ENCODE results near the gene SYNE1.

The SYNE1 gene

DNA sequence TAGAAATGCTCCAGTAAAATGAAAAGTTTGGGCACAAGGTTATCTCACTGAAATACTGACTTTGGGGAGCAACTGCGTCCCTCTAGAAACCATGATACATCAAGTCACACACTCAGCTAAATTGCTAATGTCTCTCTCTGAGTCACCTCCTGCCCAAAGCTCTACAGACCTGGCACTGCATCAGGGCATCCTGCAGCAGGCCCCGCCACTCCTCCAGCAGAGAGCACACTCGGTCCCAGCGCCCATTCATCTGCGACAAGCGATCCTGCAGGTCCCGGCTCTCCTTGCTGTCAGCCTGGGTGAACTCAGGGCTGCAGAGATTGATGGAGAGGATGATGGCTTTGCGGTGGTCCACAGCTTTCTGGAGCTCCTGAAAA is 500.7 kb downstream of the SYNE1 start:
- Histone ChIP-seq H3K4me1 (ENCODE audit: control insufficient read depth in 5 of 5, insufficient read depth in 5 of 5, low read length in 5 of 5) (no peaks in the 10 kb centered on the region), H3K4me3 (ENCODE audit: low read depth in 1 of 5, low read length in 5 of 5) (no peak overlapping the region), H3K9me3 (ENCODE audit: control insufficient read depth in 5 of 5, low read length in 5 of 5) (no peaks in the 10 kb centered on the region), H3K36me3 (ENCODE audit: control insufficient read depth in 5 of 5, insufficient read depth in 5 of 5, low read length in 5 of 5) (peaks cover 37 to 92% (median 77%) of the 10 kb centered on the region in 5 donors), H3K27me3 (ENCODE audit: control insufficient read depth in 5 of 5, insufficient read depth in 4 of 5, low read length in 5 of 5) (no peaks in the 10 kb centered on the region), H3K9ac (ENCODE audit: low read length in 5 of 5) (no peak overlapping the region), H3K27ac (ENCODE audit: low read depth, low read length) (no peak overlapping the region)

DNA sequence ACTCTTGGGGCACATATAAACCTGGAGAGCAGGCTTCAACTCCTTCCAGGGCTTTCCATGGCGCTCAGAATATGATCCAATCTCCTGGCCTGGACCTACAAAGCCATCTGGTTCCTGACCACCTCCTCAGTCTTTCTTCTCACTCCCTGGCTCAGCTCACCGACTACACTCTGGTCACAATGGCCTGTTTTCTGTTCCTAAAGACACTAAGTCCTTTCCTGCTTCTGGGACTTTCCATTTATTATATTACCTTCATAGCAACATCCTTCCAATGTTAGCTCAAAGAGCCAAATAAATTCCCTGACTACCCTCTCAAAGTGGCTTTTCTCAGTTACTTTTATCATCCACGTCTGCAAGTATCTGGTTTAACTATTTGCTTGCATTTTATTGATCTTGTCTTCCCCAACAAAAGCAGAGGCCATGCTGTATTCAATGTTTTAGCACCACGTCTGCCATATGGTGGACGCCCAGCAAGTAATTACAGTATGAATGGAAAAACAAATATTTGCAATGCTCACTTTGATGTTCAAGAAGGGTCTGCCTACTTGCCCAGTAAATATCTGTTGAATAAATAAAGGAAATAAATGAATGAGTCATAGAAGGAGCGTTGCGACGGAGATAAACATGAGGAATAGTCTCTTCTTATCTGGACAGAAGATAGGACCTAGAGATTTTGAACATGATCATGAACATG is 501.3 kb downstream of the SYNE1 start:
- Histone ChIP-seq H3K9me3 (ENCODE audit: control insufficient read depth in 5 of 5, low read length in 5 of 5) (no peaks in the 10 kb centered on the region), H3K4me1 (ENCODE audit: control insufficient read depth in 5 of 5, insufficient read depth in 5 of 5, low read length in 5 of 5) (peaks cover 0 to 1% (median 0%) of the 10 kb centered on the region in 5 donors), H3K9ac (ENCODE audit: low read length in 5 of 5) (no peak overlapping the region), H3K36me3 (ENCODE audit: control insufficient read depth in 5 of 5, insufficient read depth in 5 of 5, low read length in 5 of 5) (peaks cover 37 to 88% (median 75%) of the 10 kb centered on the region in 5 donors), H3K27me3 (ENCODE audit: control insufficient read depth in 5 of 5, insufficient read depth in 4 of 5, low read length in 5 of 5) (no peaks in the 10 kb centered on the region), H3K27ac (ENCODE audit: low read depth, low read length) (no peak overlapping the region), H3K4me3 (ENCODE audit: low read depth in 1 of 5, low read length in 5 of 5) (no peak overlapping the region)

DNA sequence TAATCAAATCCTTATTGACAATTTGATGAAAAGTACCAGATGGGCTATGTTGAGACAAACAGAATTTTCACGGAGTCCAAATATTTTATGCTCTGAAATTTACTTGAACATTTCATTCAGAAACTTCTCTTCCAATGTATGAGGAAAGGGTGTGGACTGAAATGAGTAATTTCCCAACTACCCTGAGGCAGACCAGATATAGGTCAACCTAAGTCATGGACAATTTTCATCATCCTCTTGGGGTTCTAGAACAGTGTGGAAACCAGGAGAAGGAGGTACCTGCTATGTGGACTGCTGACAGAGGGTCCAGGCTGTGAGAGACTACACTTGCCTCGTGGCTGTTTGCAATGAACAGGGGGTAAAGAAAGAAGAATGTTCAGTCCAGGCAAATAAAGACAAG is 506.7 kb downstream of the SYNE1 start:
- Histone ChIP-seq H3K4me1 (ENCODE audit: control insufficient read depth in 5 of 5, insufficient read depth in 5 of 5, low read length in 5 of 5) (peaks cover 0 to 21% (median 14%) of the 10 kb centered on the region in 5 donors), H3K36me3 (ENCODE audit: control insufficient read depth in 5 of 5, insufficient read depth in 5 of 5, low read length in 5 of 5) (peaks cover 27 to 69% (median 43%) of the 10 kb centered on the region in 5 donors)

DNA sequence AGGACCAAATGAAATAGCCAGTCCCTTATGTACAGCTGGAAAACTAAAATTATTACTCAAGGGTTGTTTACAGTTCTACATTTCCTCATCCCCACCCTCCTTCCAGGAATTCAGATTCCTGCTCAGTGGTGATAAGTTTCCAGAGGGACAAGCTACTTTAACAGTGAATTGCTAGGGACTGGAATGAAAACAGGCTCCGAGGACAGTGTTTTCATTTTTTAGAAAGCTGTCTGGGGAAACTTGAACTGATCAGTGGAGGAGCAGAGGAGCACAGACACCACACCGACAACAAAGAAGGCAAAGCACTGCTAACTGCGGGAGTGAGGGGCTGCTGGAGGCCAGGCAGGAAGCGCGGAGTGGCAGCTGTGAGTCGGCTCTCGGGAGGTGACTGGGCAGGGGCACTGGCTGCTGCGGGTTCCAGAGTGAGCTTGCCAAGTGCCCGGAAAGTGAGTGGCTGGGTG is 507.4 kb downstream of the SYNE1 start:
- H3K27me3 ChIP-seq (ENCODE audit: control insufficient read depth in 5 of 5, insufficient read depth in 4 of 5, low read length in 5 of 5): no peaks in the 10 kb centered on the region
- peaks cover 20 to 65% (median 36%) of the 10 kb centered on the region in 5 donors for H3K36me3 ChIP-seq (ENCODE audit: control insufficient read depth in 5 of 5, insufficient read depth in 5 of 5, low read length in 5 of 5)
- peak overlapping the region; percentile 18 to 81 (median 62) for H3K9ac ChIP-seq (ENCODE audit: low read length in 5 of 5)
- H3K4me1 ChIP-seq (ENCODE audit: control insufficient read depth in 5 of 5, insufficient read depth in 5 of 5, low read length in 5 of 5): peaks cover 0 to 21% (median 14%) of the 10 kb centered on the region in 5 donors
- peak overlapping the region; percentile 93 for H3K27ac ChIP-seq (ENCODE audit: low read depth, low read length)
- H3K9me3 ChIP-seq (ENCODE audit: control insufficient read depth in 5 of 5, low read length in 5 of 5): no peaks in the 10 kb centered on the region
- H3K4me3 ChIP-seq (ENCODE audit: low read depth in 1 of 5, low read length in 5 of 5): peak overlapping the region; percentile 50 to 66 (median 60)

More for the DNA sequence above, 506.7 kb downstream of the SYNE1 start:
- Histone ChIP-seq H3K9me3 (ENCODE audit: control insufficient read depth in 5 of 5, low read length in 5 of 5) (no peaks in the 10 kb centered on the region), H3K27me3 (ENCODE audit: control insufficient read depth in 5 of 5, insufficient read depth in 4 of 5, low read length in 5 of 5) (no peaks in the 10 kb centered on the region), H3K9ac (ENCODE audit: low read length in 5 of 5) (peak overlapping the region in 2 of 5 donors; percentile 57 to 81), H3K27ac (ENCODE audit: low read depth, low read length) (peak overlapping the region; percentile 93), H3K4me3 (ENCODE audit: low read depth in 1 of 5, low read length in 5 of 5) (peak overlapping the region; percentile 50 to 66 (median 60))

DNA sequence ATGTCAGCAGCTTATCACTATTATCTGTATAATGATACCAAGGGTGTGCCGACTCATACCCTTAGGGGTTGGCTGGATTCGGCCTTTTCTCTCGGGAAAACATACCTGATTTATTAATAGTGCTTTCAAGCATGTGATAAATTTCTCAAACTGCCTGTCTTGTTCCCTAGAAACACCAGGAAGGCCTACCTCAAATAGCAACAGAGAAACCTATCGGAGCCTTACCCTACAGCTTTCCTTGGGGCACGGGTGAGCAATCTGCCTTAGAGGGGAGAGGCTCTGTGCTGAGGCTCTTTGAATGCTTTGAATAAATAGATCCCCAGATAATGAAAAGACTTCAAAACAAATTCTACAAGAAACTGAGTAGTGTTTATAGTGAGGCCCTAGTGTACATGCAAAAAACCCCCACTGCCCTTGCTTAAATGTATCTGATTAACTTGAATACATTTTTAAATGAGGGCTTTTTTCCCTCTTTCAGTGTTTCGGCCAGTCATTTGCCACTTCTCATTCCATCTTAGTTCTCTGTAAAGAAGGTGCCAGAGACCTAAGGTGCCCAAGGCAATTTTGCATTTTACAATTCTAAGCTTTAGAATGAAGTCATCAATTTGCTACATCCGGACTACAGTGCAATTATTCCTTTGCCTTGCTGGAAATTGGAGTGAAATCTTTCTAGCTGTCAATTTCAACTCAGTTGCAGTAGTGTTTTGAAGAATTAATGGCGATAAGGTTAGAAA is 509.6 kb downstream of the SYNE1 start:
- Histone ChIP-seq H3K27ac (ENCODE audit: low read depth, low read length) (no peak overlapping the region), H3K36me3 (ENCODE audit: control insufficient read depth in 5 of 5, insufficient read depth in 5 of 5, low read length in 5 of 5) (peaks cover 4 to 49% (median 22%) of the 10 kb centered on the region in 5 donors), H3K9me3 (ENCODE audit: control insufficient read depth in 5 of 5, low read length in 5 of 5) (no peaks in the 10 kb centered on the region)

DNA sequence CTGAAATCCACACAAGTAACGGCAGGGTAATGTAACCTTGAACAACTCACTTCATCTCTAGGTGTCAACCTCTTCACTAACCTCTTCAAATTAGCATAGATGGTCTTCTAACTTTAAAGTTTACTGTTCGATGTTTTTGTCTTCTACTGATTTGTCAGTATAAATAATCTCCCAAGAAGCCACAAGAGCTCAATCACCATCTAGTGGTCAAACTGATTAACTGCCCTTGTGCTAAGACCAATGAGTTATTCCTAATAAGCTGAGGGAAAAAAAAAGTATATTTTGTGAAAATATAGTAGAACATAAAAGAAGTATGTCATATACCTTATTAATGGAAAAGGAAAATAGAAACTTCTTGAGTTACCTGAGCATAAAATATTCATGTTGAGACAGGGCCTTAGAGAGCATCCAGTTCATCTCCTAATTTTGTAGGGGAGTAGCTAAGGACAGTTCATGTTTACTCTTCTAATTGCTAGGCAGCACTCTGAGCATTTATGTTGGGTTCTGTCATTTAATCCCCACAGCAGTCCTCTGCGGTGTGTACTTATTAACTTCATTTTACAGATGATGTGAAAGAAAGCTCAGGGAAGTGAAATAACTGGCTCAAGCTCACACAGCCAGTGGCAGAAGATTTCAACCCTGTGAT is 512.6 kb downstream of the SYNE1 start:
- Histone ChIP-seq H3K36me3 (ENCODE audit: control insufficient read depth in 5 of 5, insufficient read depth in 5 of 5, low read length in 5 of 5) (peaks cover 0 to 64% (median 38%) of the 10 kb centered on the region in 5 donors), H3K27me3 (ENCODE audit: control insufficient read depth in 5 of 5, insufficient read depth in 4 of 5, low read length in 5 of 5) (no peaks in the 10 kb centered on the region), H3K9ac (ENCODE audit: low read length in 5 of 5) (no peak overlapping the region), H3K9me3 (ENCODE audit: control insufficient read depth in 5 of 5, low read length in 5 of 5) (no peaks in the 10 kb centered on the region), H3K4me1 (ENCODE audit: control insufficient read depth in 5 of 5, insufficient read depth in 5 of 5, low read length in 5 of 5) (peaks cover 3 to 24% (median 18%) of the 10 kb centered on the region in 5 donors), H3K27ac (ENCODE audit: low read depth, low read length) (peak overlapping the region; percentile 39), H3K4me3 (ENCODE audit: low read depth in 1 of 5, low read length in 5 of 5) (no peak overlapping the region)

More for the DNA sequence above, 509.6 kb downstream of the SYNE1 start:
- Histone ChIP-seq H3K4me3 (ENCODE audit: low read depth in 1 of 5, low read length in 5 of 5) (no peak overlapping the region), H3K27me3 (ENCODE audit: control insufficient read depth in 5 of 5, insufficient read depth in 4 of 5, low read length in 5 of 5) (no peaks in the 10 kb centered on the region), H3K4me1 (ENCODE audit: control insufficient read depth in 5 of 5, insufficient read depth in 5 of 5, low read length in 5 of 5) (peaks cover 0 to 22% (median 16%) of the 10 kb centered on the region in 5 donors), H3K9ac (ENCODE audit: low read length in 5 of 5) (no peak overlapping the region)

DNA sequence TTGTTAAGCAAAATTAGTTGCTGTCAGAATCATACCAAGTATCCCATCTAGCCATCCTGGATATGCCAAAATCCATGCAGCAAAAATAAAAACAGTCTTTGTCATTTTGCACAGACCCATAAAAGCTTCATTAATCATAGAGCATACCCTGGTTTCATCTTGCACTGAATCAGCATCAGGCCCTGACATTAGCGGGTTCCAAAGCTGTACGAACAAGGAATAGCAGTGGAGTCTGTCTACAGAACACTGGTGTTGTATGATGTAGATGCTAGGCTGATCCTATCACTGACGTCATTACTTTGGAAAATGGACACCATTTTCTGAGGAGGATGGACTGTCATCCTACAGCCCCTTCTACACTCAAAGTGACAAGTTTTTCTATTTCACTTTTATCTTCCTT is 514.1 kb downstream of the SYNE1 start:
- Histone ChIP-seq H3K27me3 (ENCODE audit: control insufficient read depth in 5 of 5, insufficient read depth in 4 of 5, low read length in 5 of 5) (no peaks in the 10 kb centered on the region), H3K9me3 (ENCODE audit: control insufficient read depth in 5 of 5, low read length in 5 of 5) (no peaks in the 10 kb centered on the region), H3K4me1 (ENCODE audit: control insufficient read depth in 5 of 5, insufficient read depth in 5 of 5, low read length in 5 of 5) (peaks cover 3 to 24% (median 14%) of the 10 kb centered on the region in 5 donors), H3K4me3 (ENCODE audit: low read depth in 1 of 5, low read length in 5 of 5) (no peak overlapping the region), H3K36me3 (ENCODE audit: control insufficient read depth in 5 of 5, insufficient read depth in 5 of 5, low read length in 5 of 5) (peaks cover 0 to 57% (median 34%) of the 10 kb centered on the region in 5 donors), H3K9ac (ENCODE audit: low read length in 5 of 5) (no peak overlapping the region), H3K27ac (ENCODE audit: low read depth, low read length) (no peak overlapping the region)

DNA sequence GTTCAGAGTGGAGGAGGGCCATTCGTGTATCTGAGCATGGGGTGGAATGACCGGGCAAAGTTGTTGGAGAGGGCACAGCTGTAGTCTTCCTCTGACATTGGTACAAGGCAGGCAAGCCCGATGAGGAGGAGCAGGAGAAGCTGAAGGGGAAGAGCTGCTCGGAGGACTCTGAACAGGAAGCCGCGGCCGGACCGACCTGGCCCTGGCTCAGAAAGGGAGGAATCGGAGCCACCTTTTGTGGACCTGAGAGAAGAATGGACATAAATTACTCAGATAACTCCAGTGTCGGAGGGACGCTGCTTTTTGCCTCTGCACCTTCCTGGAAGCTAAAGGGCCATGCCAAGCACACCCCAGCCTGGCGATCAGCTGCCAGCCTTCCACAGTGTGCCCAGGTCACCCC is 514.7 kb downstream of the SYNE1 start:
- H3K9me3 ChIP-seq (ENCODE audit: control insufficient read depth in 5 of 5, low read length in 5 of 5): no peaks in the 10 kb centered on the region
- H3K4me1 ChIP-seq (ENCODE audit: control insufficient read depth in 5 of 5, insufficient read depth in 5 of 5, low read length in 5 of 5): peaks cover 3 to 28% (median 18%) of the 10 kb centered on the region in 5 donors
- no peaks in the 10 kb centered on the region for H3K27me3 ChIP-seq (ENCODE audit: control insufficient read depth in 5 of 5, insufficient read depth in 4 of 5, low read length in 5 of 5)
- H3K4me3 ChIP-seq (ENCODE audit: low read depth in 1 of 5, low read length in 5 of 5): peak overlapping the region in 1 of 5 donors; percentile 9
- peaks cover 0 to 53% (median 34%) of the 10 kb centered on the region in 5 donors for H3K36me3 ChIP-seq (ENCODE audit: control insufficient read depth in 5 of 5, insufficient read depth in 5 of 5, low read length in 5 of 5)
- no peak overlapping the region for H3K9ac ChIP-seq (ENCODE audit: low read length in 5 of 5)
- peak overlapping the region; percentile 19 for H3K27ac ChIP-seq (ENCODE audit: low read depth, low read length)

DNA sequence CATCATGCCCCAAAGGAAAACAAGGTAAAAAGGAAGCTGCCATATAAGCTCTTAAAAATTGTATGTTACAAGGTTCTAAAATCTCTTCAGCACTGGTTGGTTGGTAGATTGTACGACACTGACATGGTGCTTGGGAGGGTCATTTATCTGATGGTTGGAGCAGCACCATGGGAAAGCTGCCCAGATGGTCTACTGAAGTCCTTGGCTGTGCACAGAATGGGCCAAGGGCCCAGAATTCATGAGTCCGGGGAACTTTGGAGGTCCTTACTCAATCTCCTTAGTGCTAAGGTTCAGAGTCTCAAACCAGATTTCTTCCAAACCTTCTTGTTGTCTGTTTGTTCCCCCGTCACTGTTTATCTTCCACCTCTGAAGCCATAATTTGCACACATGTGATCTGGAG is 515.3 kb downstream of the SYNE1 start:
- H3K4me3 ChIP-seq (ENCODE audit: low read depth in 1 of 5, low read length in 5 of 5): peak overlapping the region in 1 of 5 donors; percentile 9

More for the DNA sequence above, 515.3 kb downstream of the SYNE1 start:
- Histone ChIP-seq H3K36me3 (ENCODE audit: control insufficient read depth in 5 of 5, insufficient read depth in 5 of 5, low read length in 5 of 5) (peaks cover 0 to 48% (median 34%) of the 10 kb centered on the region in 5 donors), H3K4me1 (ENCODE audit: control insufficient read depth in 5 of 5, insufficient read depth in 5 of 5, low read length in 5 of 5) (peaks cover 3 to 32% (median 23%) of the 10 kb centered on the region in 5 donors), H3K27ac (ENCODE audit: low read depth, low read length) (peak overlapping the region; percentile 19), H3K9ac (ENCODE audit: low read length in 5 of 5) (no peak overlapping the region), H3K27me3 (ENCODE audit: control insufficient read depth in 5 of 5, insufficient read depth in 4 of 5, low read length in 5 of 5) (no peaks in the 10 kb centered on the region), H3K9me3 (ENCODE audit: control insufficient read depth in 5 of 5, low read length in 5 of 5) (no peaks in the 10 kb centered on the region)

All from subcutaneous abdominal adipose tissue (tissue), 5 donors.